Measurements from ENCODE around the gene PPP2R2D.

GRCh38 chr10:131946321-131946751 lies 45.5 kb downstream of the PPP2R2D start:
- TF ChIP-seq POLR2A (IDR thresholded peaks at IDR 0.05) = no peak
- no peak for TF ChIP-seq CTCF (IDR thresholded peaks at IDR 0.05 in 4 of 5, conservative IDR thresholded peaks at IDR 0.05 in 1 of 5)

Data from gastrocnemius medialis (tissue), 4 donors.